Hypothalamus (tissue), 51 donors: ENCODE results near the gene EIF2S3B.

Source experiments
- DNase-seq, 51 donors: peaks; one replicate each; lab custom pipeline; 2025; lab: John Stamatoyannopoulos, UW

The EIF2S3B gene

GRCh38 chr12:10553148-10553547 lies 47.5 kb downstream of the EIF2S3B start:
- no peak for DNase-seq

DNA sequence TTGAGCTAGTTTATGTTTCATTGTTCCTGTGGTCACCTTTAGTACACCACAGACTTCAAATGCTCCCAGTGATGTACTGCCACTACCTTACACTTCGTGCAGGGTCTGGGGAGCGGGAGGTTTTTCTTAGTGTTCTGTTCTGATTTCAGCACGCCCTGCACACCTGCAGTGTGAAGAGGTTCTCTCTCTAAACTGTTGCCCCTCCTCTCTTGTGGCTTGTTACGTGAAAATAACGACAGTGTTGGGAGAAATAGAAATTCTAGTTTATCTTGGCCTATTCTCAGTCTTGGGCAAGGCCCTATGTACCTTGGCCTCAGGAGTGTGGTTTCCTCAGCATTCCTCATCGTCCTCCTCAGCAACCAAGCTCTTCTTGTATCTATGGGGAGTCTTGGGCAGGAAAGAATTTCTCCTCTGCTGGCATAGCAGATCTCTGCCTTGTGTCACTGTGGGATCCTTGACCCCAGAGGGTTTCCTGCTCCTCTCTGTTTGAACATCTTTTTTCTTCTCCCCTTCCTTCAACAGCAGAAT lies 48.6 kb downstream of the EIF2S3B start:
- DNase-seq, result no peak

GRCh38 chr12:10554756-10555481 lies 49.2 kb downstream of the EIF2S3B start:
- no peak for DNase-seq

- DNase-seq, result no peak
These were observed 51.6 kb downstream of the EIF2S3B start for GRCh38 chr12:10557329-10557728.

DNA sequence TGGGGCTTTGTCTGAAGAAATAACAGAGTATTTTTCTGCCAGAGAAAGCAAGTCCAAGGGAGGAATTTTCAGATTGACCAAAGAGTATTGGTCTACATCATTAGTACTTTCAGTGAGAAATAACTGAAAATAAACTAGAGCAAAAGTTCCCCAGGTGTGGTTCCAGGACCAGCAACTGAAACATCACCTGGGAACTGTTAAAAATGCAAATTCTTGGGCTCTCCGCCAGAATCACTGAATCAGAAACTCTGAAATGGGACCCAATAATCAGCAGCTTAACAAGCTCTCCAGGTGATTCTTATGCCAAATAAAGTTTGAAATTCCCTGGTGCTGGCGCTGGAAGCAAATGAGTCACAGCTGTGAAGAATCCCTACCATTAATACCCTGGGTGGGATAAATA lies 52.1 kb downstream of the EIF2S3B start:
- no peak for DNase-seq
